ENCODE data around the gene ARID5A. TPM values are rescaled to one million over a fixed set of nuclear protein-coding genes. Genes with fewer than 3 reads are reported as not detected.

The ARID5A gene
- polyA plus RNA-seq, 1 donor from 2014 or later = not detected

GRCh38 chr2:96540136-96540535 is 3.6 kb downstream of the ARID5A start:
- no peaks in the 10 kb centered on the region for H3K9me3 ChIP-seq (ENCODE audit: low read length)
- H3K4me3 ChIP-seq (ENCODE audit: low read length) = no peak overlapping the region
- H3K4me2 ChIP-seq (ENCODE audit: low read length) = no peak overlapping the region
- H3K9me2 ChIP-seq (ENCODE audit: insufficient read depth, low read length) = no peaks in the 10 kb centered on the region
- no peaks in the 10 kb centered on the region for H3F3A ChIP-seq (ENCODE audit: insufficient read depth, low read length, poor library complexity, severe bottlenecking)
- no peaks in the 10 kb centered on the region for H4K20me1 ChIP-seq (ENCODE audit: insufficient read depth)
- H3K79me2 ChIP-seq (replicated peaks; ENCODE audit: insufficient read depth, low read length) = no peaks in the 10 kb centered on the region
- TF ChIP-seq EZH2 (IDR thresholded peaks at IDR 0.05; ENCODE audit: borderline replicate concordance, insufficient read depth, low read length, poor library complexity, severe bottlenecking) (no peak), RAD21 (conservative IDR thresholded peaks at IDR 0.05) (no peak), TAF1 (IDR thresholded peaks at IDR 0.05; ENCODE audit: low read depth) (no peak), CTCF (IDR thresholded peaks at IDR 0.05; ENCODE audit: poor library complexity, severe bottlenecking) (no peak), MXI1 (conservative IDR thresholded peaks at IDR 0.05; ENCODE audit: poor library complexity, severe bottlenecking) (no peak), EP300 (conservative IDR thresholded peaks at IDR 0.05; ENCODE audit: poor library complexity, severe bottlenecking) (no peak), POLR2AphosphoS5 (IDR thresholded peaks at IDR 0.05) (no peak), SMC3 (conservative IDR thresholded peaks at IDR 0.05; ENCODE audit: poor library complexity) (no peak)
- no peak overlapping the region for H3K9ac ChIP-seq (ENCODE audit: low read length)
- H3K27ac ChIP-seq (ENCODE audit: low read length) = no peak overlapping the region
- no peak overlapping the region for H2AFZ ChIP-seq (ENCODE audit: low read depth, low read length)
- no peaks in the 10 kb centered on the region for H3K36me3 ChIP-seq (ENCODE audit: insufficient read depth, low read length)
- H3K27me3 ChIP-seq (ENCODE audit: insufficient read depth, low read depth, low read length) = peaks cover 37% of the 10 kb centered on the region

- no peak overlapping the region for H3K4me3 ChIP-seq (ENCODE audit: low read length)
- H3K4me2 ChIP-seq (ENCODE audit: low read length) = no peak overlapping the region
- no peak overlapping the region for H2AFZ ChIP-seq (ENCODE audit: low read depth, low read length)
- H3F3A ChIP-seq (ENCODE audit: insufficient read depth, low read length, poor library complexity, severe bottlenecking) = no peaks in the 10 kb centered on the region
- TF ChIP-seq EP300 (conservative IDR thresholded peaks at IDR 0.05; ENCODE audit: poor library complexity, severe bottlenecking) (no peak), TAF1 (IDR thresholded peaks at IDR 0.05; ENCODE audit: low read depth) (no peak), RAD21 (conservative IDR thresholded peaks at IDR 0.05) (no peak), MXI1 (conservative IDR thresholded peaks at IDR 0.05; ENCODE audit: poor library complexity, severe bottlenecking) (no peak), REST (IDR thresholded peaks at IDR 0.05; ENCODE audit: borderline replicate concordance) (no peak), SMC3 (conservative IDR thresholded peaks at IDR 0.05; ENCODE audit: poor library complexity) (no peak), POLR2AphosphoS5 (IDR thresholded peaks at IDR 0.05) (no peak), EZH2 (IDR thresholded peaks at IDR 0.05; ENCODE audit: borderline replicate concordance, insufficient read depth, low read length, poor library complexity, severe bottlenecking) (no peak), CTCF (IDR thresholded peaks at IDR 0.05; ENCODE audit: poor library complexity, severe bottlenecking) (no peak)
- H3K27ac ChIP-seq (ENCODE audit: low read length) = no peak overlapping the region
- H3K9me2 ChIP-seq (ENCODE audit: insufficient read depth, low read length) = no peaks in the 10 kb centered on the region
- H3K9ac ChIP-seq (ENCODE audit: low read length) = no peak overlapping the region
- H3K79me2 ChIP-seq (replicated peaks; ENCODE audit: insufficient read depth, low read length) = no peaks in the 10 kb centered on the region
- H3K27me3 ChIP-seq (ENCODE audit: insufficient read depth, low read depth, low read length) = peaks cover 37% of the 10 kb centered on the region
- H3K36me3 ChIP-seq (ENCODE audit: insufficient read depth, low read length) = no peaks in the 10 kb centered on the region
- H4K20me1 ChIP-seq (ENCODE audit: insufficient read depth) = no peaks in the 10 kb centered on the region
- no peaks in the 10 kb centered on the region for H3K9me3 ChIP-seq (ENCODE audit: low read length)
These were observed 5.0 kb downstream of the ARID5A start for GRCh38 chr2:96541398-96542152.
